Choroid plexus epithelial cell (primary cell): ENCODE data around the gene CELF4.

Experiments
- DNase-seq: peaks from one replicate; pipeline ENCODE4 v3.0.0-alpha.2; 2010; ENCODE audit warnings: low read depth
- H3K4me3 ChIP-seq: 2 replicates; pipeline ENCODE4 v1.5.1; 2011; ENCODE audit warnings: low read depth, mild to moderate bottlenecking, control low read depth, low read length, moderate library complexity
- TF ChIP-seq, protein P1 (sequence below): conservative IDR thresholded peaks from 2 replicates; pipeline ENCODE4 v1.5.1; 2011; ENCODE audit warnings: low read depth, mild to moderate bottlenecking, control low read depth, inconsistent platforms, low read length, moderate library complexity

Gene CELF4

DNA sequence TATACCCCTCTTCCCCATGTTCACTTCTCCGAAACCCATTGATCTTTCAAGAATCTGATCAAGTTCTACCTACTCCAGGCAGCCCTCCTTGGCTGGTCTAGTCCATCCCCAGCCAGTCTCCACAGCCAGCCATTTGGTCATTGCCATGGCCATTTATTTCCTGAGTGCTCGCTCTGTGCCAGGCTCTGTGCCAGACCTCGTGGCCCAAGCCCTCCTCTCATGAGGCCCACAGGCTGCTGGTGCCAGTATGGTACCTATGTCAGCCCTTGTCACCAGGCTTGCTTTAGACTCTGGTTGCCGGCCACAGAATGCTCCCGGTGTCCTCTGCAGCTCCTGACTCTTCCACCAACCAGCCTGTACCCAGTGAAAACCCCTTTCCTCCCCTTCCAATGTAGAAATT lies 78.8 kb downstream of the CELF4 start:
- no peak for DNase-seq
- H3K4me3 ChIP-seq, result no peak overlapping the region
- TF ChIP-seq, protein P1, sequence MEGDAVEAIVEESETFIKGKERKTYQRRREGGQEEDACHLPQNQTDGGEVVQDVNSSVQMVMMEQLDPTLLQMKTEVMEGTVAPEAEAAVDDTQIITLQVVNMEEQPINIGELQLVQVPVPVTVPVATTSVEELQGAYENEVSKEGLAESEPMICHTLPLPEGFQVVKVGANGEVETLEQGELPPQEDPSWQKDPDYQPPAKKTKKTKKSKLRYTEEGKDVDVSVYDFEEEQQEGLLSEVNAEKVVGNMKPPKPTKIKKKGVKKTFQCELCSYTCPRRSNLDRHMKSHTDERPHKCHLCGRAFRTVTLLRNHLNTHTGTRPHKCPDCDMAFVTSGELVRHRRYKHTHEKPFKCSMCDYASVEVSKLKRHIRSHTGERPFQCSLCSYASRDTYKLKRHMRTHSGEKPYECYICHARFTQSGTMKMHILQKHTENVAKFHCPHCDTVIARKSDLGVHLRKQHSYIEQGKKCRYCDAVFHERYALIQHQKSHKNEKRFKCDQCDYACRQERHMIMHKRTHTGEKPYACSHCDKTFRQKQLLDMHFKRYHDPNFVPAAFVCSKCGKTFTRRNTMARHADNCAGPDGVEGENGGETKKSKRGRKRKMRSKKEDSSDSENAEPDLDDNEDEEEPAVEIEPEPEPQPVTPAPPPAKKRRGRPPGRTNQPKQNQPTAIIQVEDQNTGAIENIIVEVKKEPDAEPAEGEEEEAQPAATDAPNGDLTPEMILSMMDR, result no peak

DNA sequence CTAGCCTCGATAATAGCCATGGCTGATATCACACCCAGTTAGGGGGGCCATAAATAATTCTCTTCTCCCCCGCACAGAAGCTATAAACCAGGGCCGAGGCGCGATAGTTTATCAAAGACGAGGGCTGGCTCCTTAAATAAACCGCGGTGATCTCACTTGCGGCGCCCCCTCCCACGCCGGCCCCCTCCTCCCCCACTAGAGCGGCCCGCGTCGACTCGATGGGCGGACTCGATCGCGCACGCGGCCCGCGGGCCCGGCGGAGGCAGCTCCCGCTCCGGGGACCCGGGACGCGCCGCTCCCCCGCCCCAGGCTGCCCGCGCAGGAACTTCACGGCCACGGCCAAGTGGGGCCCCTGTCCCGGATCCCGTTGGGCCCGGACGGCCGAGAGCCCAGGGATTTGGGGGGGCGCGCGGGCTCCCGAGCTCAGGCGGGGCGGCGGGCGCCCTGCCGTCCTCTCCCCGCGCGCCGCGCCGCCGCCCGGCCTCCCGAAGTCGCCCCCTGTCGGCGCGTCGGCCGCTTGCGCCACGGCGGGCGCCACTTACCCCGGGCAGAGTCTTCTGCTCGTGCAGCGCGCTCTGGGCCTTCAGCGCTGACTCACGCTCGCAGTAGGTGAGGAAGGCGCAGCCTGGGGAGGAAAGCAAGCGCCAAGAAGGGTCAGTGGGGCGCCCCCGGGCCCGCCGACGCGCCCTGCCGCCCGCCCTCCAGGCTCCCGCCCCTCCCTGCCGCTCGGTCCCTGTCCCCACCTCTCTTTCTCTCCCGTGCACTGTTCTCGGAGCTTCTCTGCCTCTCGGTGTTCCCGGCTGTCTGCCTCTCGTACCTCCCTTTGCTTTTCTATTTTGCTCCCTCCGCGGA lies 80.4 kb downstream of the CELF4 start:
- peak; percentile 8 for DNase-seq
- TF ChIP-seq, protein P1, result no peak
- no peak overlapping the region for H3K4me3 ChIP-seq

DNA sequence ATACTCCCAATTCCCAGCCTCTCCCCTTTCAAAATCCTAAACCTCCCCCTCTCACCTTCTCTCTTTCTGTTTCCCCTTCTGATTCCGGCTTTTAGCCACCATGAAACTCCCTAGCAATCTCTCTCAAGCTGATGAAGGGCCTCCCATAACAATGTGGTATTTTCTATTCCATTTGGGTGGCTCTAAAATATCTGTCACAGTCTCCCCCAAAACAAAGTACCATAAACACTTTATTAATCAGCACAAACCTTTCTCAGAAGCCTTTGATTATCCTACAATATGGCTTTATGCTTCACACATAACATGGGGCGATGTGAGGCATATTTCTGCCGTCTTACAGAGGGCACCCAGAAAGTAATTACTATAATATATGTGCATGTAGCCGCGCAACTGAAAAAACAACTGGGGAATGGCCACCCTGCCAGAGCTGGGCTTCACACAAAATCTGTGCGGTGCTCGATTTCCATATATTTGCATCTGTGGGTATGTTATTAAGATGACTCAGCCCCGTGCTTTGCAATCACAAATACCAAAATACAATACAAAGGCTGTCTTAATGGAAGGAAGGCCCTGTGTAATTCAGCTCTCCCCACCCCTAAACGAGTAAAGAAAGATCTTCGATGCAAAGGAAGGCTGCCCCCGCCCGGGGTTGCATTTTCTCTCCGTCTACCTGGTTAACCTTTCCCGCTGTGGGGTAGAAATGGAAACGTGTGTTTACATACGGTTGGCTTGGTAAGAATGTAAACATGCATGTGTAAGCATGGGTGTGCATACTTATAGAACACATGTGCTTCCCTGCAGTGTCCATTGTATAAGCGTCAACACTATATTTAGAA lies 81.4 kb downstream of the CELF4 start:
- TF ChIP-seq, protein P1, result no peak
- DNase-seq, result no peak
- H3K4me3 ChIP-seq, result no peak overlapping the region

DNA sequence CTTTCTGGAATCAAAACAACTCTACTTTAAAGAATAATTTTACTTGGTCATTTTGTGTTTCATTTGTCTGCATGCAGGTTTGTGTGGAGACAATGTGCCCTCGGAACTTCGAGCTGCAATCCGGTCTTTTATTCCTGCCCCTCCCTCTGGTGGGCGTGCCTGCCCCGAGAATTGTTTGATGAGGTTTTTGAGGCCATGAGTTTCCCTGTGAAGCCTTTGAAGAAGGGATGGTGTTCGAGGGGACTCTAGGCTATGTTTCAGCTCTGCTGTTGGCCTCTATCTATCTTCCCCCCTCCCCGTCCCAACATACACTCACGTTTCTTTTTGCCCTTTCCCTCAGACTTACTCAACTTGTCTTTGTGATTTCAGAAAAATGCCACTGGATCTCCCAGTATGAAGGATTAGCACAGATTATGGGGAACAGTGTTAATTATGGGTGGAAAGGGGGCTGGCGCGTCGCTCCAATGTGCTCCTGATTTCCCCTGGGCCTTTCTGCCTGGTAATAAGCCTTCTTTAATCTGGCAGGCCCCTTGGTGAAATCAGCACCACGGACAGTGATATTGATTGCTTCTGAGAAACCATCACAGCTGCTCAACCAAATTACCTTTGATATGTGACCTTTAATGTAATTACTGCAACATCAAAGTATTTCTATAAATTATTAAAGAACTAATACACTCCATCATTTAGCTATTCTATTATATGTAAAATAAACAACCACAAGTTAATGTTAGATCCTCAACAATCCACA lies 82.2 kb downstream of the CELF4 start:
- DNase-seq, result peak; percentile 28
- no peak overlapping the region for H3K4me3 ChIP-seq
- TF ChIP-seq, protein P1, result no peak

DNA sequence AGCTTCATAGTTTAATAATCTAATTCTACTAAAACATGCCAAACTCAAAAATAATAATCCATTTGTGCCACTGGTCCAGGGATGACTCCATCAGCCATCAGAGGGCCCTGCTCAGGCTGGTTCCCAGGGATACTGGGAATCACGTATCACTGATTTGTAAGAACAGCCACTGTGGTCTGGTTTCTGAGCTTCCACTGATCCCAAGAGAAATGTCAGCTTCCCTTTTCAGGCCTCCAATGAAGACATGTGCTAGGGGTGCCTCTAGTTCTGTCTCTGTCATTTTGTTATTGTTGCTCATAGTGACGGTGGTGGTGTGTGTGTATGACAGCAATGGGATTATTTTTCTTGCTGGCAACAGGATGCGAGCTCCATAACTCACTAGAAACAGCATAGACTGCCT lies 83.2 kb downstream of the CELF4 start:
- TF ChIP-seq, protein P1, result no peak
- DNase-seq, result no peak
- no peak overlapping the region for H3K4me3 ChIP-seq

DNA sequence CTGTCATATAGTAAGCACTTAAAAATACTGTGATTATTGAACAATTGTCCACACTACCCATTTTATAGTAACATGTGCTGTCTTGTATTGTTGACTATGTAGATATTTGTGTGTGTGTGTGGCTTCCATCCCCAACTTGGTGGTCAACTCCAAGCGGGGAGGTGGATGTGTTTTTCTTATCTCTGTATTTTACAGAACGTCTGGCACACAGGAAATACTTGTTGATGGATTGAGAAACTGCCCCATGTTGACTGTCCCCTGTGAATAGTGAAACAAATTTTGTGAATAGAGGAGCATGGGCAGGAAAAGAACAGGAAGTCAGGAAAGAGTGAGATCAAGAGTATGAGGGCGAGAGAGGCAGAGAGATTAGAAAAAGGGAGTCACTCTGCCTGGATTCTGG lies 83.6 kb downstream of the CELF4 start:
- no peak for DNase-seq
- TF ChIP-seq, protein P1, result no peak
- H3K4me3 ChIP-seq, result no peak overlapping the region
